HG03095 (cell line): ENCODE data around the gene SLC43A3.
"Not testable (repeated sequence)": the region's sequence is repeated elsewhere in the genome, so short reads cannot be mapped to it uniquely, and the experiment has no call there.

ENCODE experiments used
- ATAC-seq: cut with Tn5 transposase; IDR thresholded peaks from one replicate; pipeline ENCODE4 v1.9.1; 2021; ENCODE audit warnings: moderate library complexity; ENCODE audit not compliant: unreplicated experiment

Gene SLC43A3

GRCh38 chr11:57387289-57388030 lies 39.5 kb downstream of the SLC43A3 start:
- no peak for ATAC-seq

- ATAC-seq: no peak
Measured at GRCh38 chr11:57386178-57386940, 40.6 kb downstream of the SLC43A3 start.

GRCh38 chr11:57380975-57381374 lies 45.9 kb downstream of the SLC43A3 start, which contains the start of gene PRG3:
TSS of gene PRG3 (minus strand) at chr11:57381150. CDS start at chr11:57380708, 442 bp downstream.
- no peak for ATAC-seq

- ATAC-seq: no peak
Measured at GRCh38 chr11:57379732-57380131, 47.2 kb downstream of the SLC43A3 start.

- no peak for ATAC-seq
Measured at GRCh38 chr11:57378186-57378585, 48.7 kb downstream of the SLC43A3 start.

GRCh38 chr11:57377107-57377506 lies 49.8 kb downstream of the SLC43A3 start:
- ATAC-seq: no peak

- ATAC-seq: no peak
Measured at GRCh38 chr11:57376095-57377090, 50.5 kb downstream of the SLC43A3 start.

GRCh38 chr11:57375490-57375889 lies 51.4 kb downstream of the SLC43A3 start:
- no peak for ATAC-seq

- ATAC-seq: no peak
Measured at GRCh38 chr11:57374966-57375365, 52.0 kb downstream of the SLC43A3 start.

- no peak for ATAC-seq
Measured at GRCh38 chr11:57373146-57373545, 53.8 kb downstream of the SLC43A3 start.

GRCh38 chr11:57370941-57371340 lies 56.0 kb downstream of the SLC43A3 start:
- no peak for ATAC-seq

- ATAC-seq: no peak
Measured at GRCh38 chr11:57370251-57370650, 56.7 kb downstream of the SLC43A3 start.

GRCh38 chr11:57368845-57369232 lies 58.1 kb downstream of the SLC43A3 start:
- no peak for ATAC-seq

GRCh38 chr11:57368106-57368844 lies 58.6 kb downstream of the SLC43A3 start:
- no peak for ATAC-seq

- ATAC-seq: no peak
Measured at GRCh38 chr11:57364851-57365660, 61.9 kb downstream of the SLC43A3 start.

- ATAC-seq: no peak
Measured at GRCh38 chr11:57363131-57364080, 63.5 kb downstream of the SLC43A3 start.

- ATAC-seq: no peak
Measured at GRCh38 chr11:57361926-57362325, 65.0 kb downstream of the SLC43A3 start.

- ATAC-seq: not testable (repeated sequence)
Measured at GRCh38 chr11:57361420-57361819, 65.5 kb downstream of the SLC43A3 start.
